GM21381 (cell line): Measurements from ENCODE around the gene MPPED2.
A peak's percentile ranks its signal among the peaks of the same experiment; 100 is the strongest.

Experiments
- ATAC-seq: cut with Tn5 transposase; IDR thresholded peaks from one replicate; pipeline ENCODE4 v1.9.1; 2021; ENCODE audit warnings: mild to moderate bottlenecking, moderate library complexity; ENCODE audit not compliant: unreplicated experiment

MPPED2 gene

DNA sequence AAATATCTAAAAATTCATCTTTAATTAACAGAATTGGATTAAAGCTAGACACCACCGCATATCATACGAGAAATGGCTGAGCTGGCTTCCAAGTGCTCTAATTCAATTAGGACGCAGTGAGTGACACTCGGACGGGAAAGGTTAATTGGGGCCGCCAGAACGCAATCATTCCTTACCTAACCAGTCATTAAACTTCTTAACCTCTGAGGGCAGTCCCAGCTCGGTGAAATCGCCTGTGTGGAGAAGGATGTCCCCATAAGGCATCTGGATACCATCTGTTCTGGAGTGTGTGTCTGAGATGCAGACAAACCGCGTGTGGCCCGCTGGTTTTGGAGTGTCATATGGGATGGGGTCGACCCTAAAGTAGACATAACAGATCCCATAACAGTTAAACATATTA, 50.3 kb downstream of the MPPED2 start:
- no peak for ATAC-seq

DNA sequence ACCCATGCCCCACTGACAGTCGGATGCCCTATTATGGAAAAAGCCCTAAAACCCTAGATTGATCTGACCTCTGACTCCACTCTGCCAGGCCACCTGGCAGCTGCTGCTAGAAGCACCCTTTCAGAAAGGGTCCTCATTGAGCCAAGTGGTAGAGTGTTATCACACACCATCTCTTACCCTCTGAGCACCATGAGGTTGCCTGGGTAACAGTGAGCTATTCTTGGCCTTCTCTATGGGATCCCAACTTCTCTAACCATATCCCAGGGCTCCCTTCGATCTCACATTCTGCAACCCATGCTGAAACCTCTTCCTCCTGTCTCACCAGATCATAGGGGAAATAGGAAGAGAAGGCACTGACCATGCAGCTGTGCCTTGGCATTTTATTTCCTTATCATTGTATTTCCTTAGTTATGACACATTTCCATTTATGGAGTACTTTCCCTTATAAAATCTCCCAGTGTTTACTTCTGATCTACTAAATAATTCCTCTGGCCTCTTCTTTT, 52.7 kb downstream of the MPPED2 start:
- no peak for ATAC-seq

DNA sequence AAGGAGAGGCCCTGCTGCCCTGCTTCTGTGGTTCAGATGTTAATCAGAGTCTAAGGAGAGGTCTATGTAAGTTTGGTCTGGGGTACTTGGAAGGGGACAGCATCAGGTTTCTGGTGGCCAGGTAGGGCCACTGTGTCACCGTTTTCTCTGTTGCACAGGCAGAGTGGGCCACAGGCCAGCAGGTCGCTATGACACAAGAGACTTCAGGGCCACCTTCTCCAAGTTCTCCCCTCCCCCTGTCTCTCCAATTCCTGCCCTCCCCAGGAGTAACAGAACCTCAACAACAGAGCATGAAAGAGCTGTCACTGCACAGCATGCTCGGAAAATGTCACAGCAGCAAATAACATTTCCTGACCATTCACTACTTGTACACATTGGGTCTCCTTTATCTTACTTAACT, 58.6 kb downstream of the MPPED2 start:
- no peak for ATAC-seq

DNA sequence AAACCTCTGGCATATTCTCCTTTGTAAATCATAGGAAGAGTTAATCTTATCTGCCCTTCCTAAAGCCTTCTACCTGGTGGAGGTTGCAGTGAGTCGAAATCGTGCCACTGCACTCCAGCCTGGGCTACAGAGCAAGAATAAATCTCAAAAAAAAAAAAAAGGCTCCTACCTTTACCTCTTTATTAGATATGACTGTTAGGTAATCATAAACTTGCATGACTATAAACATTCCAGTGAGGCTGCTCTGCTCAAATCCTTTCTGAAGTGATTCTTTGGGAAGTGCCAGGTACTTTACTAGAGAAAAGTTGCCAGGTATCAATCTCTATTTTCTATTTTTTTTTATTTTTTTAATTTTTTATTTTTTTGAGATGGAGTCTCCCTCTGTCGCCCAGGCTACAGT, 59.6 kb downstream of the MPPED2 start:
- no peak for ATAC-seq

DNA sequence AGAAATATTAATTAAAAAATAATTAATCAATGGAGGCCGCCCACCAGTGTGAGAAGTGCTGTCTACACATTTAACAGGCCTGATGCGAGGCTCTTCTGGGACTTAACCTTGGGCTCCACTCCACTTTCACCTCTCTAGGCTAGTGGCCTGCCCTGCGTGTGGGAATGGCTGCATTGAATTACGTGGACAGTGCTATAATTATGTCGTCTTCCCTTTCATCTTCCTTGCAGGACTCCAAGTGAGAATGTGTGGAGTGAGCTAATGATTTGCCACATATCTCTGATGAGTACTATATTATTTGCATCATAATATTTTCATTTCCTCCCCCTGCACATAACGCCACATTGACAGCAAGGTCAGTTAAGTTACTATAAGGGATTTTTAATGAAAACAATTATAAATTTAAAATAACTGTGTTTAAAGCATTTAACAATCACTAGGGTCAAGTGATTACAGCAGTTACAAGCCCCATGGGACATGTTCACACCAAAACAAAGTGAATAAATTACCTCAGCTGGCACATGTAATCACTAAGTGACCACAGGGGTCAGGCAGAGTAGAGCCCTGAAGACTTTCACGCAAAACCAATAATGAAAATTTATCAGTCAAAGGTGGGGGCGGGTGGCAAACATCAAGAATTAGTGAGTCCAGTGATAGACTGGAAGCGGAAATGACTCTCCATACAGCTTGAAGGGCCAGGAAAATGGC, 63.5 kb downstream of the MPPED2 start:
- ATAC-seq = no peak

DNA sequence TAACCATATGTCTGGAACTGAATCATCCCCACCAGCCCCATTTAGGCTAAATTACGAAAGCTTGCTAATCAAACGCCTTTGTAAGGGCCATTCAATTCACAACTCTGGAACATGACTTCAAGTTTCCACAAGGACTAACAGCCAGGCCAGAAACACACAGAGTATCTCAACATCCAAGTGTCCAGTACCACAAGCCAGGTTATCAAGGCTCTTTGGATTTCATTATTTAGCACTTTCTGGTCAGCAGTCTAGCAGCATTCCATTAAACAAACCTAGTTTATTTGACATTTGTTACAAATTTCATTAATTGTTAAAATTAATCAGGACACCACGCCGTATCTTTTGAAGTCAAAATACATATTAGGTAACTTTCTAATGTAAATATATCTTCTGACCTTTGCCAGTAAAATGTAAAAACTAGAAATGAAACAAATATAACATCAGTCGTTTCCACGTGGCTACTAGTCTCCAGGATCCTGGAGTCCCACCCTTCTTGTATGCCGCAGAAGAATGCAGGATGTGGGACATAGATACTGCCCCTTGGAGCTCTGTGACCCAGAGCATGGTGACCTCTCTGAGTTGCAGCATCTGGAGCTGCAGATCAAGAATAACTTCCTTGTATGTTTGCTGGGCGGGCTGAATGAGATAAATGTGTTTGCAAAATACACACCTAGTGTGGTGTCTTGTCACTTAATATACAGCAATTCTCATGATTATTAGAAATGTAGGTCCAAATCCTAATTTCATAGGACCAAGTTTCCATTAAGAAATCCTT, 64.7 kb downstream of the MPPED2 start:
- ATAC-seq = no peak

DNA sequence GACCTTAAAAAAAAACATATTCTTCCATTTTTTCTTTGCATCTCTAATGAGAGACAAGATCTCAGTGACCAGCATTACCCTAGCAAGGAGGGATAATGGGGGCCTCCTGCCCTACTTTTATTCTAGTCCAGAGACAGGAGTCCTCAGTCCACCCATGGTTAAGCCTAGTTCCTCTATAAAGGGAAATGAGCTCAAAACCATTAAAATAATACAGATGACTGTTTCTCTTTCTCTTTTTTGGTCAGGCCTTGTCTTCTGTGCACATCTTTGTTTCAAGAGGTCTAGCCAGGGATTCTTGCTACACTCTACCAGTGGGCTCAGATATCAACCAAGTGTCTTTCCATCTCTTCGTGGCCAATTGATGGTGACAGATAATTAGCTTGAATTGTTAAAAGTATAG, 73.1 kb downstream of the MPPED2 start:
- ATAC-seq = no peak

DNA sequence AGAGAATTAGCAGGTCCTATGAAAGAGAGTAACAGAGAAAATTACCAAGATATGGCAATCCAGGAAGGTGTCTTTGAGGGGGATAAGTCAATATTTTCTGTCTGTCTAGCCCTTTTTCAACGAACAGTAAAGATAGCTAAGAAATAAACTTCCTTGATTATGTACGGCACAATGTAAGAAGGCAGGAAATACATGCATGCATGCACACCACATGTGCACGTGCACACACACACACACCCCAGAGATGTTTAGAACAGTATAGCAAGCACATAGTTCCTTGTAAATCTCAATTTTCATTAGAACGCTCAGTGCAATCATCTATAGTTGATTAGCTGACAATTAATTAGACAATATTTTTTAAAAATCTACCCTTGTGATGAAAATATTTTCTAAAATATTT, 74.7 kb downstream of the MPPED2 start:
- ATAC-seq = no peak

DNA sequence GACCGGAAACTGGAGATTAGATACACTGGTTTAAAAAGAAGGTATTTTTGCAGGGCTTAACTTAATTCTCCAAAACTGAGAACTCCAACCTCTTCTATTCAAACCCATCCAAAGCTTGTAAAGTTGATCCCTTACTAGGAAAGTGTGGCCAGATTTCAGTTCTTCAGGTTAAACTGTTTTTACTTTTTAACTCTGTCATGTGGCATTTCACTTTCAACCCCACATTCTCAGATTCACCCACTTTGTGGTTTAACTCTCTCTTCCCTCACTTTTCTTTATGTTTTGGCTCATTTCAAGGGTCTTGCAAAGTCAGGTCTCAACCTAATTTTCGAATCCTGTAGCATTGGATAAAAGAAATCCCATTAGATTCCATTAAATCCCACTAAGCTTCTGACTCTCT, 75.4 kb downstream of the MPPED2 start:
- ATAC-seq = peak; percentile 68

DNA sequence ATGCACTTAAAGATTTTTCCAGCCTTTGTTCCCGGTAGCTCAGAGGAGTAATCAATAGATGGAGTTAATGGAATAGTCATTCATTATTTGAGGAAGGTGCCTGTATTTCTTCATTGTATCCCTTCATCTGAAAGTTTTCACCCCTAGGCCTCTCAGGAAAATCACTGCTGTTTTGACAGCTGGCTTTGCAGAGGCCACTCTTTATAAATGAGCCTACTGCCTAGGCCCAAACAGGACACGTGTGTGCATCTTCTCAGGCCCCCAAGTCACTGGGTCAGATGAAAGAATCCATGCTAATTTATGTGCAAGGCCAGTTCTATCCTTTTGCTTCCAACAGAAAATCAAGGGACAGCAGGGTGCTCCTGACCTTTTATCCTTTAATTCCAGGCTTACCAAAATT, 76.8 kb downstream of the MPPED2 start:
- ATAC-seq = no peak

DNA sequence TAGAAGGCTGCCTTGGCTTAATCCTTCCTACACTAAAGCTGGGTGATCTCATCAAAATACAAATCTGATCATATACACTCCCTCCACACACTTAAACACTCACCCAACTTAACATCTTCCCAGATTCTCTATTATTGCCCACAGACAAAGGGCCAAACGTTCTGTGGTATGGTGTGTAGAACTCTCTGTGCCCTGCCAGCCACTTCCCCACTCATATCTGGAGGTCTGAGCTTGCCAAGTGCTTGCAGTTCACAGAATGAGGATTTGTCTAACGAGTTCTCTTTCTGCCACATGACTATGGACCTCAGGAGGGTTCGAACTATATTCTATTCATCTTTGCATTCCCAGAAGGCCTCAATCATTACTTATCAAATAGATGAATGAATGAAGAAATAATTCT, 77.6 kb downstream of the MPPED2 start:
- no peak for ATAC-seq

DNA sequence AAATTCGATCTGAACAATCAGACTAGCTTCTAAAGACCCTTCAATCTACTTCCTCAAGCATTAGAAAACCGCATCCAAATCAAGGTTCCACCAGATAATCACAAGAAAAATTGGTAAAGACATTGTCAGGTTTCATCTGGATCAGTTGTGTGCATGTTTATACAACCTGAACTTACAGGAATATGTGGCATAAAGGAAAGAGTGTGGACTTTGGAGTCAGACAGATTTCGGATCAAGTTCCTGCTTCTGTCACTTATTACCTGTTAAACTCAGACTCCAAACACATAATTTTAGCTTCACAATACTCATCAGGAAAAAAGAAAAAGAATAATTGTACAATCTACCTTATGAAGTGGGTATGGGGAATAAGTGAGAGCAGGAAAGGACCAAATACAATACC, 80.5 kb downstream of the MPPED2 start:
- ATAC-seq = no peak

DNA sequence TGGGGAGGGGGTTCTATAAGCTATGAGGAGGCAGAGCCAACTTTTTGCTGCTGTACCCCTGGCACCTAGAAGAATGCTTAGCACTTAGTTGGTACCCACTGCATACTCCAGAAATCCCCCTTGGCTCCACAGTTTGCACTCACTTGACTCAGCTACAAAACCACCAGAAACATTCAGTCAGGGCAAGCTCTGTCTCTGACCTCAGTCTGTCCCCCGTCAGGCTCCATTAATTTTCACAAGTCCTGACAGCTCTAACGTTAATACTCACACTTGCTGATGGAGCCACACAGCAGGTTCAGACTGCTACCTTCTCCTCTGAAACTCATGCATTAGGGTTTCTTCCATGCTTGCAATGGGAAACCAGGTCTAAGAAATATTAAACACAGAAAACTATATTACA, 81.7 kb downstream of the MPPED2 start:
- ATAC-seq = no peak

DNA sequence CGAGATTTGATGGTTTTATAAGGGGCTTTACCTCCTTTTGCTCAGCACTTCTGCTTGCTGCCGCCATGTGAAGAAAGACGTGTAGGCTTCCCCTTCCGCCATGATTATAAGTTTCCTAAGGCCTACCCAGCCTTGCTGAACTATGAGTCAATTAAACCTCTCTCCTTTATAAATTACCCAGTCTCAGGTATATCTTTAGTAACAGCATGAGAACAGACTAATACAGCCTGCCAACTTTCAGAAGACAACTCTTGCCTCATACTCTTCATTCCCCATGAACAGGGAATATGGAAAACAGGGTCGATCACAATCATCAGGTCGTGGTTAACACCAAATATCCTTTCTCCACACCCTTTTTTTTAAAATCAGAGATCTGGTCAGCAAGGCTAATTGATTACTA, 83.0 kb downstream of the MPPED2 start:
- no peak for ATAC-seq

DNA sequence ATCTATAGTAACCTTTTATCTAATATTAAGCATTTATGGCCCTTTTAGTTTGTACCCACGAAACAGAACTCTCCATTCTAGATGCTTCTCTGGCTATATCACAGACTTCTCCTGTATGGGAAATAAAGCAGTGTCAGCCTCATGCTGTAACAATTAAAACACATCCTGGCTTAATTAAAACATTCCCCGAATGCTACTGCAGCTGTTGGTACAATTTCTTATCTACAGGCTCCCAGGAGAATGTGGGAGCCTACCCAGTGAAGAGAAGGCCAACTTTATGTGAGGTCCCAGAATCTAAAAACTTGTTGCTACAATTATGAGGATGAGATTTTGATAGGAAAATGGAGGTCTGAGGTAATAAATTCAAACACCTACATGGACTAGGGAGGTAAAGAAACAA, 83.8 kb downstream of the MPPED2 start:
- ATAC-seq = no peak

DNA sequence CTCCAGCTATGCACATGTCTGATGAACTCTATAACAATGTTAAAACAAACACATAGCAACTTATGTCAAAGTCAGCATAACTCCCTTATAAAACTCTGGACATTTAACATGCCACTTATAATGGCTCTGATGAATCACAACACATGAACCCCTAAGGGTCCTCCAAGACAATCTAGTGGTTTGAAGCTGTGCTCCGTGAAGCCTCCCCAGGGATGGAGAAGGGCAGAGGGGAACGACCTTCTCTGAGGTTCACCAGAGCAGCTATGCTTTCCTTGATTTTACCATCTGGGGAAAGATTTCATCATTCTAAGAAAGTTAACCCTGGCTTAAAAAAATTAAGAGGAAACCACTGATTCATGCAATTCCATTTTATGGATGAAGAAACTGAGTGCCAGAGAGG, 84.4 kb downstream of the MPPED2 start:
- no peak for ATAC-seq

DNA sequence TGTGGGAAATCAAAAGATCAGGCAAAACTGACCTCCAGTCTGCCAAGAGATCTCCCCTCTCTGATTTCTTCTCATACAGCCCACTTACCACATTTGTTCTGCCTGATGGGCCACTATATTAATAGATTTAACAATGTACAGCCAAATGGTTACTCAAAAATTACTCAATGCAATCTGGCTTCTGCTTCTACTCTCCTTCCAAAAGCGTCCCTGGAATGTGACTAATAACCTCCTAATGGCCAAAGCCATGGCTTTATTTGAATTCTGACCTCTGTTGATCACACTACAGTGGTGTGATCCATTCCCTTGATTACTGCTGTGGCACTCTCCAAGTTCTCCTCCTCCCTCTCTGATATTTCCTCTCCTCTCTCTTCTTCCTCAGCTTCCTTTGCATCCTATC, 86.2 kb downstream of the MPPED2 start:
- no peak for ATAC-seq

DNA sequence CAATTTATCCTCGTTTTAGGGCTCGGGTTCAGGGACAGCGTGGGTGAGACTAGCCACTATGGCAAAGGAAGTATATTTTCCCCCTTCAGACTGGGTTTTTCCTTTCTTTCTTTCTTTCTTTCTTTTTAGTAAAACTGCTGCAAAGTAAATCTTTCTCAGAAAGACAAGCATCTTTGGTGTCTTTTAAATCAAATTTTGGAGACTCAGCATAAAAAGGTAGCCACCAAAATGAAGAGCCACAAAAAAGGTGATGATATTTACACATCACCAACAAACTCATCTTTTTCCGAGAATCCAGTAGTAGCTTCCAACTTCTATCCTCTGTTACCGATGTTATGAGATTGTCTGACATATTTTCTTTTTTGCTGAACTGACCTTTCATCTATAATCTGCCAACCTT, 88.6 kb downstream of the MPPED2 start:
- ATAC-seq = no peak

DNA sequence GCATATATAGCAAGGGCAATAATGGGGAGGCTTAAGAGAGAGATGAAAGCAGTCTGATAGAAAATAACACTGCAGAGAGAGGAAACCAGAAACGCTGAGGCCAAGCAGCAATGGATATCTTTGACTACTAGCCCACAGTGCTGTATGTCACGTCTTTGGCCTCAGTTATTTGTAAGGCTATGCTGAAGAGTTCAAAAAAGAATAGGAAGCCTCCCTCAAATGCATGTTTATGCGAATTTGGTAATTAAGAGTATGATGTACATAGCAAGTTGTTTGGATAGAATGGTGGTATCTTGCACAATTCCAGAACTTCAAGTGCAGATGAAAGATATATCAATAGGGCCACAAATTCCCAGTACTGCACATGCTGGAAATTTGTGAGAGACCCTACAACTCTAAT, 89.2 kb downstream of the MPPED2 start:
- ATAC-seq = no peak

DNA sequence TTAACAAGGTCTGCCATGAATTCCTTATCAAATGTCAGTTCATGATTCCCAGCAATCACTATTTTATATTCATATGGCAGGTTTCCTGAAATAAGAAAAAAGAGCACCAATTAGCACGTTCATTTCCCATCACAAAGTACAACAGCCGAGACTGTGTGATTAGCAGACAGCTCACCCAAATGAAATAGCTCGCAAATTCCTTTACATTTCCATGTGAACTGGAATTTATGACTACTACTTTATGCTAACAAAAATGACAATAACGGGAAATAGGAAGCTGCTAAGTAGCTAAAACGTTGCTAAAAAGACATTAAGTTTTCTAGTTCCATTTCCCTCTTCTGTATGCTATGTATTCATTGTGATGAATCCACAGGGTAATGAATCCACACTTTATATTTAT, 90.7 kb downstream of the MPPED2 start:
- no peak for ATAC-seq

DNA sequence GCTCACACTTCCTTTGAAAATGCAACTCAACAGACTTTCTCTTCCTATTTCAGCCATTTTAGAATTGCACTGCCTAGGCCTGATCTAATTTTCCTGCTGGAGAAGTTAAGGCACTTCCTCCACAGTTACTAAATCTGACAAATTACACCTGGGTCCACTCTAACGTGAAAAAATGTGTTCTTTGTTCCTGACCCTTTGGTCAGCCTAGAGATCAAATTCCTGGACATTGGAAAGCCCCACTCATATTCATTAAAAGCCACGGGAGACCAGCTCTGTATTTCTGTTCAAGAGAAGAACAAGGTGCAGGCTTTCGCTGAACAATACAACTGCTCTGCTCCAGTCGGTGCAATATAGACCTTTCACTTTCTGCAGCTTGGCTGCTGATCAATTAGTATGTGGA, 96.6 kb downstream of the MPPED2 start:
- no peak for ATAC-seq

DNA sequence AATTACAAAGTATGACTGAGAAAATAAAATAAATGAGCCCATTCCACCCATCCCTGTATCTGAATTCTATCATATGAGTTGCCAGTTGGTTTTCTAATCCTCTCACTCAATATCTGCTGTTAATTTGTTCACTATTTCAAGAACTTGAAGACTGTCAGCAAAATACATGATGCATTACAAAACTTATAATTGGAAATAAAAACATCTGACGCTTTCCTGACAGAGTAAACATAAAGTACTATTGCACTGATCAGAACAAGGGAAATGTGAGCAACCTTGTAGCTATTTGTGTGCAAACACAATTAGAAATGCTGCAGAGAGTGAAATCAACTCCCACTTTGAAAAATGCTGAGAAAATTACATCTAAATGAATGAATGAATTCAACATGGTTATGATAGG, 97.1 kb downstream of the MPPED2 start:
- no peak for ATAC-seq
